Lung microvascular endothelial cell (primary cell): ENCODE data around the gene DCUN1D2. TPM values are rescaled to one million over a fixed set of nuclear protein-coding genes. Genes with fewer than 3 reads are reported as not detected.
A peak's percentile ranks its signal among the peaks of the same experiment; 100 is the strongest.
"Not testable (repeated sequence)": the region's sequence is repeated elsewhere in the genome, so short reads cannot be mapped to it uniquely, and the experiment has no call there.

ENCODE experiments used
- DNase-seq, 2 donors: peaks; one replicate each; pipeline versions ENCODE4 v3.0.0 to v3.0.0-alpha.2; 2010; ENCODE audit warnings: low read depth in 2 of 2
- total RNA-seq: library from RNA; depleted of rRNA; stranded (reverse); fragments of >200 nt; gene quantifications from 2 replicates; pipeline ENCODE4 v1.2.1, GENCODE V29; 2014

DCUN1D2 gene
- total RNA-seq, 1 donor from 2014 or later: 6.2 TPM

DNA sequence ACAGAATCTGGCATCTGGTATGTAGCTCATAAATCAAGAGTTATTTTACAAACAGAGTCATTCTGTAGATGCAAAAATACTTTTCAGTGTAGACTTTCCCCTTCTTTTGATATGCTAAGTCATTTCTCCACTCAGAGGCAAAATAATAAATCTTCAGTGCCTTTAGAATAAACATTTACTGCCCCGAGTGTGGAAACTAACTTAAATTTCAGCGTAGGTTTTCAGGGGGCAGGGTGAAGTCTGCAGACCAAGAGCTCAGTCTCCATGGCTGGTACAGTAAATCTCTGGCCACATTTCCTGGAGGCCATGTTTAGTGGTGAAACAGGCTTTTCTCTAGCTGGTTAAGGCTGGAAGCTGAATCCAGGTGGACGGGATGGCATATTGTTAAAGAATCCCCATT is 24.1 kb downstream of the DCUN1D2 start:
- no peak for DNase-seq

DNA sequence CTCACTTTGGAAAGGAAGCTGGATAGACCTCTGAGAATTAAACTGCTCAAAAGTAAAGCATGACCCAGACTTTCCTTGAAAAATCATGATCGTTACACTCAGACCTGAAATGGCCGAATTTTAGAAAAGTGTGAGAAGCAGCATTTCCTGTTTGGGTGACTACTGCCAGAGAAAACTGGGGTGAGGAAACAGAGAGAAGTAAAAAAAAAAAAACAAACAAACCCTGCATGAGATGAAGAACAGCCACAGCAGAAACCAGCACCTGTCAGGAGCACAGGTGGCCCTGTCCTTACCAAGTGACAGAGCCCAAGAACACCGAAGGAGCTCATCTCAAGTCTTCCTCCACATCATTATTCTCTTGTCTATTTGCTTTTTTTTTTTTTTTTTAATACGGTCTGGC is 25.2 kb downstream of the DCUN1D2 start:
- no peak for DNase-seq

DNA sequence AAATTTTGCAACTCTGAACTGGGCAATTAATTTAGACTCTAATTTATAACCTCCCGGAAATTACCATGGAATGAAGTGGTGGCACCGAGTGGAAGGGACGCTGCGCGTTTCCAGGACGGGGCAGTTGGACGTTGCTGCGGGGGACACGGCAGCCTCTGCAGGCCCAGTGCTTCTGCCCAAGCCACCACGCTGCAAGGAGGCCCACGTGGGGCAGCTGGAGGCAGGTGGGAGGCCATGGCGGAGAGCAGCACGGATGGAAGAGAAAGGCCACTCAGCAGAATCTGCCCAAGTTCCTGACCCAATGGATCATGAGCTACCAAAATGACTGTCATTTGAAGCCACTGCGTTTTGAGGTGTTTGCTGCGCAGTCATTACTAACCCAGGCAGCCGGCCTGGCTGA is 26.0 kb downstream of the DCUN1D2 start:
- no peak for DNase-seq

DNA sequence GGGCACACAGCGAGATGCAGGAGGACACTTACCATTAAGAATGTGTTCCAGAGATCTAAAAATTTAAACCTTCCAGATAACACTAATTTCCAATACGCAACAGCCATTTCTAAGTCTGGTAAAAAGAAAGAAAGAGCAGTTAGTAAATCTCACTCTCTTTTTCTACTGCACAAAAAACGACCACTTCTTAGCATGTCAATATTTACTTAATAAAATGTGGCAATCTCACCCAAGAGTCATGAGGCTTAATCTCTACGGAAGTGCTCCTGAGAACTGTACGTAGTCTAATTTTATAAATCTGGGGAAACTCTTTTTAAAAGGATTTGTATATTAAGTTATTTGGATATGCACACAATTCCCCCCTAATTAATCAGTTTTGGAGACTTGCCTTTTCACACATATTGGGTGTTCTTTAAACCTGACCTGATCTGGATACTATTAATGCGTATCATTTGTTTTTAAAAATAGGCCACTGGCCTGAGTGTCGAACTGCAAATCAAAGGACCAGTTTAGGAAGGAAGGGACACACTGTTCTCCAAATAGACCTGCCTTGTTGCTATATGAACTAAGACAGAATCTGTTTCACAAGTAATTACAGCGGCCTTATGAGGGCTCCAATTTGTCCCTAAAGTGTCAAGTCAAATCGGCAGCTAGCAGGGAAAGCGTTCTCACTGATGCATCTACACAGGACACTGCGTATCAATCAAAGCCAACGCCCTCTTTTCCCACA is 29.3 kb downstream of the DCUN1D2 start:
- DNase-seq: no peak

DNA sequence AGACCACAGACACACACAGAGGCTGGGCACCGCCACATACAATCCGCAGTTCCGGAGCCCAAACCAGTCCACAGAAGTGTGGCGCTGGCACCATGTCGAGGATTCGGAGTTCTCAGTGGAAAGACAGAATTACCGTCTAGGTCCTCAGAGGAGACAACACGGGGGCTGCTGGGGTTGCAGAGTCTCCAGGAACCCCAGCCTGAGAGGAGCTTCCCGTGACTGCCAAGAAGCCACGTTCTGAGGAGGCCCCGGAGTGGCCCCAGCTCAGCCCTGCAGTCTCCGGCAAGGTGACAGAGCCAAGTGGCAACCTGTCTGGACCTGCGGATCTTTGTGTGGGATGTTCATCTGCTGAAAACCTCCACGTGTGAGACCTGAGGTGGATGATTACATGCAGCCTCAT is 29.9 kb downstream of the DCUN1D2 start:
- no peak for DNase-seq

DNA sequence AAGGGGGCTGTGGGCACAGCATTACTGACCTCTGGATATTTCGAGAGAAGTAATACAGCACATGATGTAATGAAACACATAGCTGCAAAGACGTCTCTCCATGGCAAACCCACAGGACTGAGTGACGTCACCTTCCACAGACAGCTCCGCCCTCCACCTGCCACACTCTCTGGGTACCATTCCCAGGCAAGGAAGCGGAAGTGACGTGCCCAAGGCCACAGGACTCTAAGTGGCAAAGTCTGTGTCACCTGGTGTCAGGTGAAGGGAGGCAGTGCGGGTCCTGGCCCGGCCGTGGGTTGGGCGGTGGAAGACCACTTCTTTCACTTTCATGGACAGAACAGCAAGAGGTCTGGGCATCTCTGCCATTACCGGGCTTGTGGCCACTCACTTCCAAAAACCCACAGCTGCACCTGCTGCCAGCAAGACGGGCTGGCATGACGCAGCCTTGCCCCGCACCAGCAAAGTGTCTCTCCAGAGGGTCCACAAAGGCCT is 30.4 kb downstream of the DCUN1D2 start:
- no peak for DNase-seq

DNA sequence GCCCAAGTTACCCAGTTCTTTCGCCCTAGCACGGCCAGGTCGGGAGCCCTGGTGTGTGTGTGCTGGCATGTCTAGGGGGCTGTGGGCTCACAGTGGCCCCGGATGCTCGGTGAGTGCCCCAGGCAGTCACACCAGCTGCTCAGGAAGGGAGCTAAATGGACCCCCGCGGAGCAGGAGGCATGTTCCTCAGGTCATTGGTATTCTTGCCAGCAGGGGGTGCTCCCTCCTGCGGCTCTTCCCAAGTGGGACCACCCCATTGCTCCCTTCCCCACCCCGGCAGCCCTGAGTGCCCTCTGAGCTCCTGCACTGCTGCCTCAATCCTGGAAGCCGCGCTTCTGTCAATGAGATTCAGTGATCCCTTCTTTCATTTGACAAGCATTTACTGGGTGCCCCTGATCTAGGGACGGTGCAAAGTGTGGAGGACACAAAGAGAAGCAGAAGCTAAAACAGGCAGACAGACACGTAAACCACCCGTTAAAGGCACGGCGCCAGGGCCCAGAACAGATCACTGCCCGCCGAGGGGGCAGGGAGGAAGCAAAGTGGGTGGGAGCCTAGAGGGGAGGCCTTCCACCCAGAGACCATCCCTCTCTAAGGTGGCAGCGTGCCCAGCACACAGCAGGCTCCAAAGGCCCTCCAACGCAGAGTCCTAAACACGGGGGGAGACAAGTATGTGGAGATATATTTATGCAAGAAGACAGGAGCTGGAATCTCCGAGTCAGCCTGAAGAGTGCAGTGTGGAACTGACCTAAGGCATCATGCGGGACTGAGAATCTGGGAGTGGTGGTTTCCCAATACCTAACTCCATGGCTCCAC is 32.1 kb downstream of the DCUN1D2 start:
- DNase-seq: peak; percentile 34 to 60

DNA sequence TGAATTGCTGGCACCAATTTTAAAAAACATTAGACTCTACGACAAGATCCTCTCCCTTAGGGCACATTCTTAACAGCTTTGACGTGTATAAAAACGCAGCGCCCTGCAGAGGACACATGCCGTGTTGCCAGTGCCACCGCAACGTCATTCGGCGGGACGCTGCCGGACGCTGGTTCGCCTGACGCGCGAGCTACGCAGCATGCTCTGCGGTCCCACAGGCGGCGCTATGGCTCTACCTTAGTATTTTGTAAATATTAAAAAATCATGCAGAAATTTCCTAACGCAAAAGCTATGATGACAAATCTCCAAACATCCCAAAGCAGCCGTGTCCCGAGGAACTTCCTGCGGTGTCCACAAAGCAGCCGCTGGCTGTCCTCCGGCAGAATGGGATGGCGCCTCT is 33.0 kb downstream of the DCUN1D2 start:
- peak in 1 of 2 donors; percentile 31 for DNase-seq

DNA sequence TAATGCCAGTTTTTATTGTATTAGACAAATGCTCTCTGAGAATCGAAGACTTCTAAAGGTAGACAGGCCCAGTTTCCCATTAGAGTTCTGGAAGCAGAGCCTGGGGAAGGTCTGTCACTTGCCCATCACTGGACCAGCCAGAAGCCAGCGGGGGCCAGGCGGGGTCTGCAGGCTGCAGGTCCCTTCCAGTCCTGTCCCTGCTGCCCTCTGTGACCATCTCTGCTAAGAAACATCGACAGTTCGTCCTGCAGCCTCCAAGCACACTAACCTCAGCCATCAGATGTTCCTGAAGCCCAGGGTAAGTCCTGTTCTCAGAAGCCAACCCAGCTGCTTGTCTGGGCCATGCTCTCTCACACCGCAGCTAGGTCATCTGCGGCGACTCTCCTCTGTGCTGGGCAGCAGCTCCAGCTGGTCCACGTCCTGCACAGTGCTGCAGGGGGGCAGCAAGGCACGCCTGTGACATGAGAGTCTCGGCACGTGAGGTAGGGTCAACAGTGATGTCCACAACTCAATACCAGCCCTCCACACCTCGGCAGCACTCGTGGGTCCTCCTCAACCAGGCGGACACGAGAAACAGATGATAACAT is 34.3 kb downstream of the DCUN1D2 start:
- no peak for DNase-seq

DNA sequence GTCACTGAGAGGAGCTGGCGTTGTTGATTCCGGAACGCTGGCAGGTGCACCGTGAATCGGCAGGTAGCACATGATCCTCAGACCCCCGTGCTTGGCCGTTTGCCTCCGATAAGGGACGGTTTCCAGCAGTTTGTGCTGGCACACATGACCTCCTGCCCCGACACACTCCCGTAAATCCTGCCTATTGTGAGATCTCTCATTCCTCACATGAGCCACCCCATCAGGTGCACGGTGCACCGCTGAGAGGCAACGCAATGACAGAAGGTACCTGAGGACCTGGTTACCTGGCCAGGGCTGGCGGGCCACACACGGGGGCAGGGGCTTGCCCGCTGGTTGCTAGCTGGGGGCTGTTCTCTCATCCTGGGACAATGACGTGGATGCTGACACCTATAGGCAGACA is 35.1 kb downstream of the DCUN1D2 start:
- no peak for DNase-seq

DNA sequence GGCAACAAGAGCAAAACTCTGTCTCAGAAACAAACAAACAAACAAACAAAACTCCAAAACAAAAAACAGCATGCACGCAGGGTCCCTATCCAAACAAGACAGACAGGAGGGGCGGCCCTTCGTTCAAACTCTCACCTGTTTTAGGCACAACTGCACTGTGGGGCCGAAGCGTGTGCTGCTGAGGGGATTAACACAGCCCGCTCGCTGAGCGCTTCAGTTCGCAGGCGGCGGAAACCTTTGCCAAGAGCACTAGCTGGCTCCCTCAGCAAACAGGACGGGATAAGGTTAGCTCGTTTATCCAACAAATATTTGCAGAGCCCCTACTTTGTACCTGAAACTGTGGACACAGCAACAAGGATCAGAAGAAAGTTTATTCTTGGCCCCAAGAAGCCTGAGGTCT is 35.6 kb downstream of the DCUN1D2 start:
- DNase-seq: no peak

DNA sequence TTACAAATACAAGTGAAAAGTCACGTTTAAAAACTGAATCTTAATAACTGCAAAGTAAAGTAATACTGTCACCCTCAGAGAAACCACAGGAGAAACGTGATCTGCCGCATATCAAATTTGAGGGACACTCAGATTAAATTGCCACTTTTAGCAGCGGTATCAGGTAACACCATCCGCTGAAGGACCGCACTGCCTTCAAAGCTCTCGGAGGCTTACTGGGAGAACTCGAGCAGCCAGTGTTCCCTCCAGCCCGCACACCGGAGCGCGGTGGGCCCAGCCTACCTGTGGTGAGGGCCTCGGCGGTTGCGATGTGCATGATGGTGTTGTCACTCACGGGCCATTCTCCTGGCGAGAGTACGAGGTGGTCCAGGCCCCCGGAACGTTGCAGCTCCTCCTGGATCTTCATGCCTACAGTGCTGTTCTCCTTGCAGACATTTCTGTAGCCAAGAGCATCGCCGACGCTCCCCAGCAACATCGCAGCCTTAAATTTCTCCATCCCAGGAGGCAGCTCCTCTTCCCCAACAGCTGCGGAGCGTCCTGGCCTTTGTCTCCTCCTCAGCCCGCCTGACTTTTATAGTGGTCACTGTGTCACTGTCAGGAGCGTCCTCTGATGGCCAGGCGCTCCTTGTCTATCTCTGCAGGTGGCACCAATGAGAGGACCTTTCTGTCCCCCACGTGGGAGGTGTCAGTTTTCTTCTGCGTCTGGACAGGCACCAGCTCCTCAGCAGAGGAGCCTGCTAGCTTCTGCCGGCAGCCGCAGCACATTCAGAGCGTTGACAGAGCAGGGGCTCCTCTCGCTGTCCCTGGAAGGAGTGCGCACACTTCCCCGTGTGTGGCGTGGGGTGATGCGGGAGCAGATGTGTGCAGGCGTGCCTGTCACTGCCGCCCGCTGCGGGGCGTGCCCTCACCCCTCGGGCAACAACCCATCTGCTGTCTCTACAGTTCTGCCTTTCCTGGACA is 37.3 kb downstream of the DCUN1D2 start, which contains the start of gene ADPRHL1:
Gene ADPRHL1, minus strand, starts transcription at position 547 of the 960 bp plus-strand sequence. Its CDS starts 51 bp downstream, at position 496.
- no peak for DNase-seq

DNA sequence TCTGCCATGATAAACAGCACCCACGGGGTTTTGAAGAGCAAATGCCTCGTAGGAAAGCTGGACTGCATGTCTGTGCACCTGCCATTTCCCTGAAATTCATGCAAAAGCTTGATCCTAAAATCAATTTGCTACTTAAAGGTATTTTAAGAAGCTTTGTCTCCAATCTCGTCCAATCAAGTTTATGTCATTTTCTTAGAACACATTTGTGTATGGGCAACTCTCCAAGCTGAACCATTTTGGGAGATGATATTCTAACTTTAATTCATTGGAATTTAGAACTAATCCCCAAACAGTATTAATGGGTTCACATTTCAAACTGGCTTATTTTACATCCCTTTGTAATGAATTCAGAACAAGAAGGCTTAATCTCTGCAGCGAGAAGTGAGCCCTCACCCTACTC is 38.0 kb downstream of the DCUN1D2 start:
- DNase-seq: no peak

DNA sequence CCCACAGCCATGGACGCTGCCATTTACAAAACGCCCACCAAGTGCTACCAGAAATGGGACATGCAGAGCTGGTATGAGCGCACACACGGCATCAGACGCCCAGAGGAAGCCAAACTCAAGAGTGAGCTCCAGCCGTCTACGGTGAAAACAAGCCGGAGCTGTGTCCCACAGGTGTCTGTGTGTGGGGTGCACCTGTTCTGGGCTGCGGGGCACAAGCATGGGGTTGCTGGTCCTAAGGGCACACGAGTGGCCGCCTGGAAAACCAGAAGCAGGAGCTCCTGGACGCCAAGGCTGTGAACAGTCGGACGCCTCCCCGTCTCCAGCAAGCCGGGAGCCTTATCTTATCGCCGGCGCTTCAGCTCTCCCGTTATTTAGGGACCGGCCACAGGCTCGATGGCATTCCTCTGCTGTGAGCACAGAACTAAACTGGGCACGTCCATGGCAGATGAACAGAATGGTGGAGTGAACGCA is 38.5 kb downstream of the DCUN1D2 start:
- no peak for DNase-seq

DNA sequence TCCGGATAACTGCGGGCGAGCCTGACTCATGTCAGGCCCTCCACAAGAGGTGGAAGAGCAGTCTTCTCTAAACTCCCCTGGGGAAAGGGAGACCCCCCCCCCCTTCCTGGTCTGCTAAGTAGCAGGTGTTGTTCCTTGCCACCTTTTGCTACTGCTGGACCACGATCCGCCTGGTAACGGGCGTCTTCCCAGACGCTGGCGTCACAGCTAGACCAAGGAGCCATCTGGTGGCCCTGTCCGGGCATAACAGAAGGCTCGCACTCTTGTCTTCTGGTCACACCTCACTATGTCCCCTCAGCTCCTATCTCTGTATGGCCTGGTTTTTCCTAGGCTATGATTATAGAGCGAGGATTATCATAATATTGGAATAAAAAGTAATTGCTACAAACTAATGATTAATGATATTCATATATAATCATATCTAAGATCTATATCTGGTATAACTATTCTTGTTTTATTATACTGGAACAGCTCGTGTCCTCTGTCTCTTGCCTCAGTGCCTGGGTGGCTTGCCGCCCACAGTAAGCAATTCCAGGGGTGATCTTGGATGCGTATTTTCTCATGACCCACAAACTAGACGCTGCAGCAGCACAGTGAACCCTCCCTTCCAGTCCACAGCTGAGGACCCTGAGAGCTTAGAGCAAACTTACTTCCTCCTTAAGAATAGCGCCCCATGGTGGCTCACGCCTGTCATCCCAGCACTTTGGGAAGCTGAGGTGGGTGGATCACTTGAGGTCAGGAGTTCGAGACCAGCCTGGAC is 39.5 kb downstream of the DCUN1D2 start:
- peak in 1 of 2 donors; percentile 35 for DNase-seq

DNA sequence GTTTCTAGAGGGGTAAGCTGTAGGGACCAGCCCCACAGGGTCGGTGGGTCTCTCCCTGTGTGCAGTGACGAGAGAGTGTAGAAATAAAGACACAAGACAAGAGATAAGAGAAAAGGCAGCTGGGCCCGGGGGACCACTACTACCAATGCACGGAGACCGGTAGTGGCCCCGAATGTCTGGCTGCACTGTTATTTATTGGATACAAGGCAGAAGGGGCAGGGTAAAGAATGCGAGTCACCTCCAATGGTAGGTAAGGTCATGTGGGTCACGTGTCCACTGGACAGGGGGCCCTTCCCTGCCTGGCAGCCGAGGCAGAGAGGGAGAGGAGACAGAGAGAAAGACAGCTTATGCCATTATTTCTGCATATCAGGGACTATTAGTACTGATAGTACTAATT is 40.2 kb downstream of the DCUN1D2 start:
- DNase-seq: not testable (repeated sequence)

DNA sequence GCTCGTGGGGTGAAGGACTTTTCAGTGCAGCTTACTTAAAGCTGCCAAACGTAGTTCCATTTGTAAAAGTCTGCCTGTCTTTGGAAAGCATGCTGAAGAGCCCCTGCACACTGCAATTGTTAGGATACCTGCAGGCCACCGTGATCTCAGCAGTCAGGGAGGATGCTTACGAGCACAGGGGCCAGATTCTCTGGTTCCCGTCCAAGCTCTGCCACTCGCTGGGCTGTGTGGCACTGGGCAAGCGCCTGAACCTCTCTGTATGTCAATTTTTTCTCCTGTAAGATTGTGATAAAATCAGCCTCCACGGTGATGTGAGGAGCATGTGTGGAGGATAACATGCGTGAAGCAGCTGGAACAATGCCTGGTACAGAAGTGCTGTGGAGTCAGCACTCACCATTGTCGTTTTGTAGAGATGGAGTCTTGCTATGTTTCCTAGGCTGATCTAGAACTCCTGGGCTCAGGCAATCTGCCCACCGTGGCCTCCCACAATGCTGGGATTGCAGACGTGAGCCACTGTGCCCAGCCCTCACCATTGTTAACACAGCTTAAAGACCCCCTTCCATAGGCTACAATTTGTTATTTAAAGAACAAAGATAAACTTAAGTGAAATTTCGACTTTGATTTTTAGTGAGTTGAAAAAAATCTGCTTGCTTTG is 40.7 kb downstream of the DCUN1D2 start:
- DNase-seq: no peak

DNA sequence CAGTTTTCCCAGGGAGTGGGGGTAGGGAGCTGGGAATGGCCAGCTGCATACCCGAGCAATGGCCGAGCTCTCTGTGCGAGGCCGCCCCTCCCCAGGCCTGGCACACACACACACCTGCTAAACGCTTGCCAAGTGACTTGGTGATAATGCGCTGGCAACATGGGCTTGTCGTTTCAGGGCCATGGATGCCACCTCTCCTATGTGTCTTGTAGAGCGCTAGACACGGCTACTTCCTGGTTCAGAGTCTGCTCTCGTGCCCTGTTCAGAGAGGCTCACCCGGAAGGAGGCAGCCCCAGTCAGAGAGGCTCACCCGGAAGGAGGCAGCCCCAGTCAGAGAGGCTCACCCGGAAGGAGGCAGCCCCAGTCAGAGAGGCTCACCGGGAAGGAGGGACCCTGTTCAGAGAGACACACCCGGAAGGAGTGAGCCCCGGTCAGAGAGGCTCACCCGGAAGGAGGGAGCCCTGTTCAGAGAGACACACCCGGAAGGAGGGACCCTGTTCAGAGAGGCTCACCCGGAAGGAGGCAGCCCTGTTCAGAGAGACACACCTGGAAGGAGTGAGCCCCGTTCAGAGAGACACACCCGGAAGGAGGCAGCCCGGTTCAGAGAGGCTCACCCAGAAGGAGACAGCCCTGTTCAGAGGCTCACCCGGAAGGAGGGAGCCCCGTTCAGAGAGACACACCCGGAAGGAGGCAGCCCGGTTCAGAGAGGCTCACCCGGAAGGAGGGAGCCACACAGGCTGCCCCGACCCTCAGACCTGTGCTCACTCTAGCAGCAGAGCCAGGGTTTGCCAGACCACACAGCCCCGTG is 41.4 kb downstream of the DCUN1D2 start:
- DNase-seq: peak; percentile 66 to 74

DNA sequence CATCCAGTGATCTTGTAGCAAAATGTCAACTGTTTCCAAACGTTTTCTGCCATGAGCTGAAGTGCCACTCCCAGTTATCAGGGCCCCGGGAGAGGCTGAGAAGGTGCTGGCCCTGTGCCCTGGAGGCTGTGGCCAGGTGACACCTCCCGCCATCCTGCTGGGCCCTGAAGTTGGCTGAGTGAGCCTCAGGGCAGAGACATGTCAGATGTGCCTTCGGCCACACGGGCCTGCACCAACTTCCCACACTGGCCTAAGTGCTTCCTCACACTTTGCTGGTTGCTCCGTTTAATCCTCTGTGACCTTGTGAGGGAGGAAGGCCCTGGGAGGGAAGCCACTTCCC is 42.0 kb downstream of the DCUN1D2 start:
- DNase-seq: no peak
